ENCODE data around the gene NPC1. TPM values are rescaled to one million over a fixed set of nuclear protein-coding genes. Genes with fewer than 3 reads are reported as not detected.
"Not testable (repeated sequence)": the region's sequence is repeated elsewhere in the genome, so short reads cannot be mapped to it uniquely, and the experiment has no call there.

NPC1 gene
- total and polyA plus RNA-seq, 7 donors = 24.8 to 126 (median 32.1) TPM

GRCh38 chr18:23494992-23495391 is 91.3 kb downstream of the NPC1 start:
- Histone ChIP-seq H3K27me3 (ENCODE audit: insufficient read depth in 3 of 3, low read length in 2 of 3) (no peaks in the 10 kb centered on the region), H3K9me3 (peaks cover 9% of the 10 kb centered on the region), H3K27ac (no peak overlapping the region), H3K36me3 (ENCODE audit: insufficient read depth in 1 of 2, low read depth in 1 of 2) (no peaks in the 10 kb centered on the region), H3K4me1 (no peaks in the 10 kb centered on the region), H3K4me3 (no peak overlapping the region)
- intact Hi-C loops (cut with DNase I) = no loop called here
- ATAC-seq (no peak), DNase-seq (no peak)
- TF ChIP-seq, protein P1, sequence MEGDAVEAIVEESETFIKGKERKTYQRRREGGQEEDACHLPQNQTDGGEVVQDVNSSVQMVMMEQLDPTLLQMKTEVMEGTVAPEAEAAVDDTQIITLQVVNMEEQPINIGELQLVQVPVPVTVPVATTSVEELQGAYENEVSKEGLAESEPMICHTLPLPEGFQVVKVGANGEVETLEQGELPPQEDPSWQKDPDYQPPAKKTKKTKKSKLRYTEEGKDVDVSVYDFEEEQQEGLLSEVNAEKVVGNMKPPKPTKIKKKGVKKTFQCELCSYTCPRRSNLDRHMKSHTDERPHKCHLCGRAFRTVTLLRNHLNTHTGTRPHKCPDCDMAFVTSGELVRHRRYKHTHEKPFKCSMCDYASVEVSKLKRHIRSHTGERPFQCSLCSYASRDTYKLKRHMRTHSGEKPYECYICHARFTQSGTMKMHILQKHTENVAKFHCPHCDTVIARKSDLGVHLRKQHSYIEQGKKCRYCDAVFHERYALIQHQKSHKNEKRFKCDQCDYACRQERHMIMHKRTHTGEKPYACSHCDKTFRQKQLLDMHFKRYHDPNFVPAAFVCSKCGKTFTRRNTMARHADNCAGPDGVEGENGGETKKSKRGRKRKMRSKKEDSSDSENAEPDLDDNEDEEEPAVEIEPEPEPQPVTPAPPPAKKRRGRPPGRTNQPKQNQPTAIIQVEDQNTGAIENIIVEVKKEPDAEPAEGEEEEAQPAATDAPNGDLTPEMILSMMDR (IDR thresholded peaks at IDR 0.05) = no peak
- 83 to 95% (median 86%) methylated on average over 1 of the region's 1 CpG for WGBS, 3 donors

GRCh38 chr18:23493654-23494053 is 92.7 kb downstream of the NPC1 start:
- 63 to 84% (median 70%) methylated on average over 1 of the region's 1 CpG for WGBS, 3 donors

DNA sequence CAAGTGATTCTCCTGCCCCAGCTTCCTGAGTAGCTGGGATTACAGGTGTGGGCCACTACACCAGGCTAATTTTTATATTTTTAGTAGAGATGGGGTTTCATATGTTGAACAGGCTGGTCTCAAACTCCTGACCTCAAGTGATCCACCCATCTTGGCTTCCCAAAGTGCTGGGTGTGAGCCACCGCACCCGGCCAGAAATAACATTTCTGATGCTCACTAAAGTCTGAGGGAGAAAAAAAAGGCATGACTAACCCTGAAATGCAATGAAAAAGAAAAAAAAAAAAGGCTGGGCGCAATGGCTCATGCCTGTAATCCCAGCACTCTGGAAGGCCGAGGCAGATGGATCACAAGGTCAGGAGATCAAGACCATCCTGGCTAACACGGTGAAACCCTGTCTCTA is 96.7 kb downstream of the NPC1 start:
- H3K4me3 ChIP-seq; H3K36me3 ChIP-seq (ENCODE audit: insufficient read depth in 1 of 2, low read depth in 1 of 2); DNase-seq; H3K27ac ChIP-seq; ATAC-seq; intact Hi-C loops (cut with DNase I); H3K9me3 ChIP-seq; H3K4me1 ChIP-seq; H3K27me3 ChIP-seq (ENCODE audit: insufficient read depth in 3 of 3, low read length in 2 of 3): not testable (repeated sequence)
- WGBS, 3 donors = 72 to 81% (median 78%) methylated on average over 5 of the region's 5 CpGs

More at GRCh38 chr18:23493654-23494053, 92.7 kb downstream of the NPC1 start:
- intact Hi-C loops (cut with DNase I) = no loop called here
- ATAC-seq (no peak), DNase-seq (no peak)
- no peak overlapping the region for H3K4me3 ChIP-seq
- TF ChIP-seq, protein P1 (IDR thresholded peaks at IDR 0.05) = no peak
- H3K9me3 ChIP-seq = peaks cover 9% of the 10 kb centered on the region
- H3K27ac ChIP-seq = no peak overlapping the region
- H3K4me1 ChIP-seq = no peaks in the 10 kb centered on the region
- no peaks in the 10 kb centered on the region for H3K36me3 ChIP-seq (ENCODE audit: insufficient read depth in 1 of 2, low read depth in 1 of 2)
- H3K27me3 ChIP-seq (ENCODE audit: insufficient read depth in 3 of 3, low read length in 2 of 3) = no peaks in the 10 kb centered on the region

GRCh38 chr18:23487738-23488570 is 98.4 kb downstream of the NPC1 start:
- peaks cover 9% of the 10 kb centered on the region for H3K9me3 ChIP-seq
- intact Hi-C loops (cut with DNase I) = no loop called here
- H3K36me3 ChIP-seq (ENCODE audit: insufficient read depth in 1 of 2, low read depth in 1 of 2) = peaks cover 0 to 6% of the 10 kb centered on the region in 2 donors
- no peak overlapping the region for H3K27ac ChIP-seq
- no peak overlapping the region for H3K4me3 ChIP-seq
- TF ChIP-seq, protein P1 (IDR thresholded peaks at IDR 0.05) = no peak
- no peaks in the 10 kb centered on the region for H3K4me1 ChIP-seq
- no peaks in the 10 kb centered on the region for H3K27me3 ChIP-seq (ENCODE audit: insufficient read depth in 3 of 3, low read length in 2 of 3)
- DNase-seq (no peak), ATAC-seq (no peak)
- WGBS, 3 donors = 65 to 71% (median 67%) methylated on average over 14 of the region's 14 CpGs

DNA sequence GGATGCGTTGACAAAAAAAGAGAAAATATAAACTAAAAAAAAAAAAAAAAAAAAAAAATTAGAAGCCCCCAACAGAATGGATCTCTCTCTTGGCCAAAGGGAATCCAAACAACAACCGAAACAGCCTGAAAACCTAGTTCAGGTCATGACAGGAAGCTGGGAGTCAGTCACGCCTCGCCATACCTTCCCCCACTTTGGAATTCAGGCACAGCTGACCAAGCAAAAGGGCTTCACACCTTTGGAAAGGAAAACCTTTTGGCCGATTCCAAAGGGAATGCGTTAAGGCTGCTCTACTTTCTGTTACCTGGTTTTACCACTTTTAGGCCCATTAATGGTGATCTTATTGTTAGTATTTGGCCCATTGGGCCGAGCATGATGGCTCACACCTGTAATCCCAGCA is 100.9 kb downstream of the NPC1 start:
- Histone ChIP-seq H3K27me3 (ENCODE audit: insufficient read depth in 3 of 3, low read length in 2 of 3) (no peaks in the 10 kb centered on the region), H3K4me3 (no peak overlapping the region), H3K36me3 (ENCODE audit: insufficient read depth in 1 of 2, low read depth in 1 of 2) (peaks cover 0 to 31% of the 10 kb centered on the region in 2 donors), H3K4me1 (no peaks in the 10 kb centered on the region), H3K9me3 (peaks cover 2% of the 10 kb centered on the region), H3K27ac (no peak overlapping the region)
- WGBS, 3 donors = 85 to 87% (median 87%) methylated on average over 7 of the region's 7 CpGs
- ATAC-seq (no peak), DNase-seq (no peak)
- TF ChIP-seq, protein P1 (IDR thresholded peaks at IDR 0.05) = no peak
- intact Hi-C loops (cut with DNase I) = no loop called here
